ENCODE results near the gene ZNF485.
A peak's percentile ranks its signal among the peaks of the same experiment; 100 is the strongest.
"Not testable (repeated sequence)": the region's sequence is repeated elsewhere in the genome, so short reads cannot be mapped to it uniquely, and the experiment has no call there.

The ZNF485 gene

GRCh38 chr10:43605850-43606322, 352 bp upstream of the ZNF485 start:
- DNase-seq (ENCODE audit: low read depth) = no peak

GRCh38 chr10:43607199-43607573, 948 bp downstream of the ZNF485 start:
- no peak for DNase-seq (ENCODE audit: low read depth)

GRCh38 chr10:43610636-43611035, 4.4 kb downstream of the ZNF485 start:
- no peak for DNase-seq (ENCODE audit: low read depth)

- no peak for DNase-seq (ENCODE audit: low read depth)
Measured at GRCh38 chr10:43616697-43617370, 10.6 kb downstream of the ZNF485 start.

GRCh38 chr10:43619368-43619767, 13.1 kb downstream of the ZNF485 start:
- DNase-seq (ENCODE audit: low read depth) = no peak

- DNase-seq (ENCODE audit: low read depth) = no peak
Measured at GRCh38 chr10:43622038-43622437, 15.8 kb downstream of the ZNF485 start.

- DNase-seq (ENCODE audit: low read depth) = no peak
Measured at GRCh38 chr10:43623351-43623750, 17.1 kb downstream of the ZNF485 start.

- DNase-seq (ENCODE audit: low read depth) = no peak
Measured at GRCh38 chr10:43627942-43628341, 21.7 kb downstream of the ZNF485 start.

- DNase-seq (ENCODE audit: low read depth) = no peak
Measured at GRCh38 chr10:43628956-43629355, 22.7 kb downstream of the ZNF485 start.

GRCh38 chr10:43635816-43636215, 29.6 kb downstream of the ZNF485 start:
- not testable (repeated sequence) for DNase-seq (ENCODE audit: low read depth)

GRCh38 chr10:43640603-43641002, 34.4 kb downstream of the ZNF485 start:
- no peak for DNase-seq (ENCODE audit: low read depth)

- no peak for DNase-seq (ENCODE audit: low read depth)
Measured at GRCh38 chr10:43644252-43644651, 38.0 kb downstream of the ZNF485 start.

GRCh38 chr10:43645866-43646265, 39.6 kb downstream of the ZNF485 start:
- no peak for DNase-seq (ENCODE audit: low read depth)

- DNase-seq (ENCODE audit: low read depth) = no peak
Measured at GRCh38 chr10:43647576-43647975, 41.3 kb downstream of the ZNF485 start.

GRCh38 chr10:43648095-43648397, 41.8 kb downstream of the ZNF485 start:
- no peak for DNase-seq (ENCODE audit: low read depth)

GRCh38 chr10:43648398-43649184, 42.4 kb downstream of the ZNF485 start, which contains the start of gene ZNF32:
TSS of gene ZNF32 (minus strand) at chr10:43648881. CDS start at chr10:43646133, 2,748 bp downstream.
- DNase-seq (ENCODE audit: low read depth) = peak; percentile 14

- DNase-seq (ENCODE audit: low read depth) = no peak
Measured at GRCh38 chr10:43649185-43649523, 42.9 kb downstream of the ZNF485 start.

GRCh38 chr10:43653746-43654145, 47.5 kb downstream of the ZNF485 start:
- no peak for DNase-seq (ENCODE audit: low read depth)

- no peak for DNase-seq (ENCODE audit: low read depth)
Measured at GRCh38 chr10:43655311-43655710, 49.1 kb downstream of the ZNF485 start.

- no peak for DNase-seq (ENCODE audit: low read depth)
Measured at GRCh38 chr10:43658227-43658626, 52.0 kb downstream of the ZNF485 start.

GRCh38 chr10:43665054-43665453, 58.8 kb downstream of the ZNF485 start:
- no peak for DNase-seq (ENCODE audit: low read depth)

- no peak for DNase-seq (ENCODE audit: low read depth)
Measured at GRCh38 chr10:43666552-43666951, 60.3 kb downstream of the ZNF485 start.

- no peak for DNase-seq (ENCODE audit: low read depth)
Measured at GRCh38 chr10:43667317-43667731, 61.1 kb downstream of the ZNF485 start.
